Right ventricle myocardium superior (tissue), 1 donor: Measurements from ENCODE around the gene ZMYM1. TPM values are rescaled to one million over a fixed set of nuclear protein-coding genes. Genes with fewer than 3 reads are reported as not detected.
A peak's percentile ranks its signal among the peaks of the same experiment; 100 is the strongest.
"Not testable (repeated sequence)": the region's sequence is repeated elsewhere in the genome, so short reads cannot be mapped to it uniquely, and the experiment has no call there.

Experiments
- ATAC-seq: fragments of 200-7000 bp; cut with Tn5 transposase; one replicate; pipeline ENCODE4 v1.9.1; 2020; ENCODE audit warnings: mild to moderate bottlenecking; ENCODE audit not compliant: poor library complexity
- DNase-seq: peaks from one replicate; pipeline ENCODE4 v3.0.0-alpha.2; 2020
- intact Hi-C: fragments of 100-400 bp; cut with DNase I; formaldehyde crosslinking; loops from one replicate; pipeline ENCODE4 v1.11.2; 2022
- total RNA-seq: library from RNA; stranded (reverse); fragmentation: NEBNext Ultra II Directional; extraction: Animal tissue kit (Norgen Biotek cat#: 25700); gene quantifications from one replicate; pipeline ENCODE4 v1.2.1, GENCODE V29; 2021
- donor health status: DM: no; HTN: yes; CAD: no; lungs with severe emphysema.

ZMYM1 gene
- total RNA-seq, 1 donor from 2014 or later, result 5.4 TPM

GRCh38 chr1:35062518-35063196 is 16.5 kb upstream of the ZMYM1 start:
- DNase-seq (no peak), ATAC-seq (no peak)
- intact Hi-C loops, result no loop called here

DNA sequence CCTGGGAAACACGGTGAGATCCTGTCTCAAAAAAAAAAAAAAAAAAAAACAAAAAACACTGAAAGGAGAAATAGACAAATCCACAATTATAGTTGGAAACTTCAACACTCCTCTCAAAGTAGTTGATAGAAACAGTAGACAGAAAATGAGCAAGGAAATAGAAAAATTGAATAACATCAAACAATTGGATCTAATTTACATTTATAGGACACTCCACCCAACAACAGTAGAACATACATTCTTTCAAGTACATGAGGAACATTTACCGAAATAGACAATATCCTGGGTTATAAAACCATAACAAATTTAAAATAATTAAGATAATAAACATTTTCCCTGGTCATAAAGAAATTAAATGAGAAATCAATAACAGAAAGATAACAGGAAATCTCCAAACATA is 14.9 kb upstream of the ZMYM1 start:
- DNase-seq, result no peak
- intact Hi-C loops, result no loop called here
- ATAC-seq, result no peak

GRCh38 chr1:35069746-35070145 is 9.4 kb upstream of the ZMYM1 start:
- ATAC-seq, result no peak
- intact Hi-C loops, result no loop called here
- DNase-seq, result no peak

- no peak for ATAC-seq
- intact Hi-C loops, result no loop called here
These were observed 5.8 kb upstream of the ZMYM1 start for GRCh38 chr1:35073265-35073811.

DNA sequence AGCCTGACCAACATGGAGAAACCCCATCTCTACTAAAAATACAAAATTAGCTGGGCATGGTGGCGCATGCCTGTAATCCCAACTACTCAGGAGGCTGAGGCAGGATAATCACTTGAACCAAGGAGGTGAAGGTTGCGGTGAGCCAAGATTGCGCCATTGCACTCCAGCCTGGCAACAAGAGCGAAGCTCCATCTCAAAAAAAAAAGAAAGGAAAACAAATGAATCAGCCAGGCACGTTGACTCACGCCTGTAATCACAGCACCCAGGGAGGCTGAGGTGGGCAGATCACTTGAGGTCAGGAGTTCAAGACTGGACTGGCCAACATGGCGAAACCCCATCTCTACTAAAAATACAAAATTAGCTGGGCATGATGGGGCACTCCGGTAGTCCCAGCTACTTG is 2.8 kb upstream of the ZMYM1 start:
- ATAC-seq, DNase-seq, intact Hi-C loops: not testable (repeated sequence)

More at GRCh38 chr1:35073265-35073811, 5.8 kb upstream of the ZMYM1 start:
- no peak for DNase-seq

- no peak for ATAC-seq
- intact Hi-C loops, result no loop called here
- no peak for DNase-seq
These were observed 1.1 kb downstream of the ZMYM1 start for GRCh38 chr1:35080171-35080854.

DNA sequence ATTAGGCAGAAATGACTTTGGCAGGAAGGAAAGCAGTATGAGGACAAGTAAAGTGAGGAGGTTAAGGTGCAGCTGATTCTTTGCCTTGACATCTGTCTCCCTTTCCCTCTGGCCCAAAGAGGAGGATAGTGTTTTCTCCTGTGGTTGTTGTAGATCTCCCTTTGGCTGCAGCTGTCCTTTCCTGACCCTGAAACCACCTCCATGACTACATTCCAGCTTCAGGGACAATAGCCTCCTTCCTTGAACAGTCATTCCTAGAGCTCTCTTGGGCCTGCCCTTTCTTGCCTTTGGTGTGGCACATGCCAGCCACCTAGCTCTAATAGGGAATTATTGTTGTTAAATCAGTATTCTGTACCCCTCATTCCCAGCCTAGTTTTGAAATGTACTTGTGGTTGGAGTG is 6.2 kb downstream of the ZMYM1 start:
- DNase-seq (no peak), ATAC-seq (no peak)
- intact Hi-C loops, result no loop called here

GRCh38 chr1:35097224-35097623 is 18.0 kb downstream of the ZMYM1 start:
- ATAC-seq (no peak), DNase-seq (no peak)
- intact Hi-C loops, result no loop called here

- intact Hi-C loops, result no loop called here
- no peak for ATAC-seq
- no peak for DNase-seq
These were observed 31.9 kb downstream of the ZMYM1 start for GRCh38 chr1:35111106-35111505.

DNA sequence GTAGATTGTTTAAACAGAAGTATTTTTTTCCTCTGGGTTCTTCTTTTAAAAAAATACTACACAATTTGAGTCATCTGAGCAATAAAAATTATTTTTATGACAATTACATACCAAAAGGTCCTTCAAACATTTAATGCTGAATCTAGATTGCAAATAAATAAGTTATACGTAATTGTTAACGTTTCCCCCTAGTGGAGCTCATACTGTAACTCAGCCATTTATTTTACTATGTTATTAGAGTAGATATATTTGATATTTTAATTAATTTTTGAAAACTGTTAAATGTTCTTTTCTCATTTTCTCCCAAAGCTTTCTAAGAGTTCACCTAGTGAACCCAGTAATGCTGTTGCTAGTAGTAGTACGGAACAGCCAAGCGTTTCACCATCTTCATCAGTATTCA is 33.5 kb downstream of the ZMYM1 start:
- DNase-seq, result no peak
- intact Hi-C loops, result no loop called here
- ATAC-seq, result no peak

- ATAC-seq (no peak), DNase-seq (no peak)
- intact Hi-C loops, result no loop called here
These were observed 36.5 kb downstream of the ZMYM1 start for GRCh38 chr1:35115459-35116383.

GRCh38 chr1:35120458-35121133 is 41.4 kb downstream of the ZMYM1 start:
- peak; percentile 71 for ATAC-seq
- no peak for DNase-seq
- intact Hi-C loops, result no loop called here

DNA sequence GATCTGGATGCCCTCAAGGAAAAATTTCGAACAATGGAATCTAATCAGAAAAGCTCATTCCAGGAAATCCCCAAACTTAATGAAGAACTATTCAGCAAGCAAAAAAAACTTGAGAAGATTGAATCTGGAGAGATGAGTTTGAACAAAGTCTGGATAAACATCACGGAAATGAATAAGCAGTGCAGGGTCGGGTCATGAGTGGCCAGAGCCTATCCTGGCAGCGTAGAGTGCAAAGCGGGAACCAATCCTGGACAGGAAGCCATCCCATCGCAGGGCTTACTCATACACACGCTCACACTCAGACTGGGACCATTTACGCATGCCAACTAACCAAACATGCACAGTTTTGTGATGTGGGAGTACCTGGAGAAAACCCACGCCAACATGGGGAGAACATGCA is 43.1 kb downstream of the ZMYM1 start:
- no peak for DNase-seq
- intact Hi-C loops, result no loop called here

DNA sequence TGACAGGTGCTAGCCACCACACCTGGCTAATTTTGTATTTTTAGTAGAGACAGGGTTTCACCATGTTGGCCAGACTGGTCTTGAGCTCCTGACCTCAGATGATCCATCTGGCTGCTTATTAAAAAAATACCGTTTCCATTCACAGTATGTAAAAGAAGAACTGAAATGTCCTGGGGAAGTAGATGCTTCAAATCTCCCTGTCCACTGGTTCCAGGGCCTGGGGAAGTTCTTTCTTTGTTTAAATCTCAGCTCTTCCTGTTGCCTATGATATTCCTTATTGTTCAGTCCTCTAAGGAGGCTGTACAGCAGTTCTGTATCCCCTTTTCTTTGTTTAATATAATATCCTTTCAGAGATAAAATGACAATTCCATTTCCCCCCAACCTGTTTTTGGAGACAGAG is 47.4 kb downstream of the ZMYM1 start:
- ATAC-seq, result no peak
- no peak for DNase-seq
- intact Hi-C loops, result no loop called here

More for the DNA sequence above, 43.1 kb downstream of the ZMYM1 start:
- ATAC-seq, result no peak

DNA sequence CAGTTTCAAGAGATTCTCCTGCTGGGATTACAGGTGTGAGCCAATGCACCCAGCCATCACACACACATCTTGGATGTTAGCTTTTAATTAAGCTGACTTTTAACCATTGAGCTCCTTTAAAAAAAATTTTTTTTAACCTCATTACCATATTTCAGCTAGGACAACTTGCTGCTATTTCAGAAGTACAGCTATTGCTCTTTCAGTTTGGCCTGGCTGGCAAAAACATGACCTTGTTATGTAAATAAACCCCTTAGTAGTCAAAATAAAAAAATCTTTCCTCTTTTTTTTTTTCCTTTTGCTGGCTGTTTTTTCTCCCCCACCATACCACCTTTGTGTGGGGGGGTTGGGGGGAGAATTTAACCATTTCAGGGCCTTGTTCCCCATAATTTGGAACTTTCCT is 49.9 kb downstream of the ZMYM1 start:
- intact Hi-C loops, result no loop called here
- DNase-seq (no peak), ATAC-seq (no peak)

DNA sequence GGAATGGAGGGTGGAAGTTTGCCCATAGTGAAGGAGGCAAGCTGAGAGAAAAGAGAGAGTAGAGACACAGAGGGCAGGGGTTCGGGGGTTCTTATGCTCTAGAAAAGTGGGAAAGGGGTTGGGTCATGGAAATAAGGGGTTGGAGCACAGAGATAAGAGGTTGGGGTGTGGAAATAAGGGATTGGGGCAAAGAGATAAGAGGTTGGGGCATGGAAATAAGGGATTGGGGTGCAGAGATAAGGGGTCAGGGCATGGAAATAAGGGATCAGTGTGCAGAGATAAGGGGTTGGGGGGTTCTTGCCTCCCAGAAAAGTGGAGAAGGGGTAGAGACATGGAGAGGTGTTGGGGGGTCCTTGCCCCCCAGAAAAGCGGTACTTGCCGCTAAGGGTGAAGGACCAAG is 57.6 kb downstream of the ZMYM1 start:
- no peak for ATAC-seq
- DNase-seq, result no peak
- intact Hi-C loops, result no loop called here

DNA sequence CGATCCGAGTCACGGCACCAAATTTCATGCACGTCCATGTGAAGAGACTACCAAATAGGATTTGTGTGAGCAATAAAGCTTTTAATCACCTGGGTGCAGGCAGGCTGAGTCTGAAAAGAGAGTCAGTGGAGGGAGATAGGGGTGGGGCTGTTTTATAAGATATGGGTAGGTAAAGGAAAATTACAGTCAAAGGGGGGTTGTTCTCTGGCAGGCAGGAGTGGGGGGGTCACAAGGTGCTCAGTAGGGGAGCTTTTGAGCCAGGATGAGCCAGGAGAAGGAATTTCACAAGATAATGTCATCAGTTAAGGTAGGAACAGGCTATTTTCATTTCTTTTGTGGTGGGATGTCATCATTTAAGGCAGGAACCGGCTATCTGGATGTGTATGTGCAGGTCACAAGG is 58.4 kb downstream of the ZMYM1 start:
- DNase-seq, ATAC-seq, intact Hi-C loops: not testable (repeated sequence)

DNA sequence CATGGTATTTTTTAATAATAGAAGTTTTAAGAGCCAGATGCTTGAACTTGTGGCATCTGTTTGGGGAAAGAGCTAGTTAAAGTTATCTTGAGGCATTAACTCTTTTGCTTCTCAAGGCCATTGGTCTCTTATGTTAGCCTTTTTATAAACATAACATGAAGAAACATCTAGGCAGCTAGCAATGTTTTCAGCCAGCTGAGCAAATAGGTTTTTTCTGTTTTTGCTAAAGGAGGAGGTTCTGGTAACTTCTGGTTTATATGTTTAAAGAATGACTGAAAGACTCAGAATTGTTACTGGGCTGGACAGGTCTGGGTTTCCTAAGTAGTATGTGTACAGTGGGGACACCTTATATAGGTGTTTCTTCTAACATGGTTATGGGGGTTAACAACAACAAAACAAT is 63.1 kb downstream of the ZMYM1 start:
- DNase-seq, ATAC-seq, intact Hi-C loops: not testable (repeated sequence)

DNA sequence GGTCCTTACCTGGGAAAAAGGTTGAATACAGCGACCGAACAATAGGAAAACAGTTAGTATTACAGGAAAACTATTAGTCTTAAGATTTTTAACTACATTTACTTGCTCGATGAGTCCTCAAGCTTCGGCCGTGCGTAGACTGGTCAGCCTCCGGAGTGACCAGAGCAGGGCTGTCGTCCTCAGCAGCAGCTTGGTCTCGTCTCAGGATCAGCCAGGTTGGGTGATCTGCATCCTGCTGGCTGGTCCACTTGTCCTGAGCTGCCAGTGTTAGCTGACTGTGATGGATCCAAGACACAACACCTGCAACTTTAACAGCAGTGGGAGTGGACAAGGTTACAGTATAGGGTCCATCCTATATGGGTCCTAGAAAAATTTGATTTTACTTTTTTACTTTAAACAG is 63.5 kb downstream of the ZMYM1 start:
- DNase-seq, ATAC-seq, intact Hi-C loops: not testable (repeated sequence)
